ENCODE data around the gene TEX44. TPM values are rescaled to one million over a fixed set of nuclear protein-coding genes. Genes with fewer than 3 reads are reported as not detected.

TEX44 gene
- total RNA-seq, 3 donors from 2014 or later: not detected

DNA sequence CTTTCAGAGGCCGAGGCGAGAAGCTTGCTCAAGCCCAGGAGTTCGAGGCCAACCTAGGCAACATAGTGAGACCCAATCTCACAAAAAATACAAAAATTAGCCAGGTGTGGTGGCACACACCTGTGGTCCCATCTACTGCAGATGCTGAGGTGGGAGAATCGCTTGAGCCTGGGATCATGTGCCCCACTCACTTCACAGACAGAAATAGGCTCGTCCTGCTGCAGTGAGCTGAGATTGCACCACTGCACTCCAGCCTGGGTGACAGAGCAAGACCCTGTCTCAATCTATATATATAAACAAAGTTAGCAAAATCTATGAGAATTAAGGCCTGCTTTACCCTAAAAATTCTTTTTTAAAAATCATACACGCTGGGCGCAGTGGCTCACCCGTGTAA lies 50.8 kb downstream of the TEX44 start:
- DNase-seq (ENCODE audit: low spot score in 2 of 2): no peak
- peak overlapping the region in 1 of 3 donors; percentile 60 for H3K4me3 ChIP-seq
- intact Hi-C loops (cut with DNase I; ENCODE audit: low total_unique reads): no loop called here

More for the DNA sequence above, 50.8 kb downstream of the TEX44 start:
- Histone ChIP-seq H3K27me3 (no peaks in the 10 kb centered on the region), H3K36me3 (no peaks in the 10 kb centered on the region), H3K9me3 (no peaks in the 10 kb centered on the region), H3K4me1 (peaks cover 10 to 18% of the 10 kb centered on the region in 2 donors), H3K27ac (peak overlapping the region; percentile 93 to 97)
- TF ChIP-seq POLR2A (IDR thresholded peaks at IDR 0.05): no peak
- TF ChIP-seq CTCF (IDR thresholded peaks at IDR 0.05): no peak
- no peak for TF ChIP-seq POLR2AphosphoS5 (IDR thresholded peaks at IDR 0.05)

Other genes with a start within 250 kb of the TEX44 start
- gene B3GNT7, start 197.2 kb upstream of the TEX44 start, total RNA-seq: 1 to 10 TPM; 1.3 to 5.3 (median 2.3) TPM
- gene NCL, start 128.4 kb upstream of the TEX44 start, total RNA-seq: 100 to 1,000 TPM; 179 to 234 (median 189) TPM
- gene NMUR1, start 62.4 kb upstream of the TEX44 start, total RNA-seq: 1 to 10 TPM in 1 of 3 donors, under 1 TPM in 1, not detected in 1; under 0.01 to 3.8 TPM
- gene PTMA, start 115.7 kb downstream of the TEX44 start, total RNA-seq: 1,000 to 10,000 TPM in 1 of 3 donors, 100 to 1,000 TPM in 2; 678 to 1,077 (median 956) TPM
- 10 to 100 TPM; 24.2 to 28.5 (median 25.6) TPM for gene PDE6D, start 188.4 kb downstream of the TEX44 start, total RNA-seq
- 10 to 100 TPM; 19.8 to 39.8 (median 32.1) TPM for gene COPS7B, start 193.6 kb downstream of the TEX44 start, total RNA-seq

All from breast epithelium (tissue), 4 donors.